ENCODE data around the gene TFIP11.

The TFIP11 gene

DNA sequence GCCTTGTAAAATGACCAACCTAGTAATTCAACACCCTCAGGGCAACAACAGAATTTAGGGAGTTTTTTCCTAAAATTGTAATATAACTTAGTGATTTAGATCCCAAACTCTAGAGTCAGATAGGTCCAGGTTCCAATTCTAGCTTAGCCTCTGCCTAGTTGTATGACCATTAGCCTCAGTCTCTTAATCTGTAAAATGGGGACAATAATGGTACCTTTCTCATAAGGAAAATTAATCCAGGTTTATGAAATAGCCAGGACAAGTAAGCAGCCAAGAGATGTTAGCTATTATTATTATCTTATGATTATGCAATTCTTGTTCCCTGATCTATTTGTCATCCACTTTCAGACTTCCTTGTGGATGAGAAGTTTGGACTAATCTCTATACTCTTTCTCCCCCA, 4.1 kb downstream of the TFIP11 start:
- no peak for DNase-seq (ENCODE audit: extremely low read depth, low read depth)
- TF ChIP-seq, protein P1, sequence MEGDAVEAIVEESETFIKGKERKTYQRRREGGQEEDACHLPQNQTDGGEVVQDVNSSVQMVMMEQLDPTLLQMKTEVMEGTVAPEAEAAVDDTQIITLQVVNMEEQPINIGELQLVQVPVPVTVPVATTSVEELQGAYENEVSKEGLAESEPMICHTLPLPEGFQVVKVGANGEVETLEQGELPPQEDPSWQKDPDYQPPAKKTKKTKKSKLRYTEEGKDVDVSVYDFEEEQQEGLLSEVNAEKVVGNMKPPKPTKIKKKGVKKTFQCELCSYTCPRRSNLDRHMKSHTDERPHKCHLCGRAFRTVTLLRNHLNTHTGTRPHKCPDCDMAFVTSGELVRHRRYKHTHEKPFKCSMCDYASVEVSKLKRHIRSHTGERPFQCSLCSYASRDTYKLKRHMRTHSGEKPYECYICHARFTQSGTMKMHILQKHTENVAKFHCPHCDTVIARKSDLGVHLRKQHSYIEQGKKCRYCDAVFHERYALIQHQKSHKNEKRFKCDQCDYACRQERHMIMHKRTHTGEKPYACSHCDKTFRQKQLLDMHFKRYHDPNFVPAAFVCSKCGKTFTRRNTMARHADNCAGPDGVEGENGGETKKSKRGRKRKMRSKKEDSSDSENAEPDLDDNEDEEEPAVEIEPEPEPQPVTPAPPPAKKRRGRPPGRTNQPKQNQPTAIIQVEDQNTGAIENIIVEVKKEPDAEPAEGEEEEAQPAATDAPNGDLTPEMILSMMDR (IDR thresholded peaks at IDR 0.05; ENCODE audit: low read depth, low read length): no peak

DNA sequence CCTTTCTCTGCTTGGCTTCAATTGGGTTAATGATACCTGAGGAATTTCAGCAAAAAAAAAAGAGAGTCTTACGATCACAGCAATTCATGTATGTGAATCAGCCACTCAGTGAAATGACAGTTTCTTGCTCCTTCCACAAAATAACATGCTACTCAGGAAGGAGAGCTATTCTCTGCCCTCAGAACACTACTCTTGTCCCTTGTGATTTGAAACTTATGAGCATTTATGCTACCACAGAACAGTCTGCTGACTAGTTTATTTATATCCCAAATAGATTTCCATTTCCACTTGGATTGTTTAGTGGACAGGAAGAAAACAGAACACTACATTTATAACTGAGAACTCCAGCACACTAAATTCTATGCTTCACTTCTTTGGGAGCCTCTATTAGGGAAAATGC, 8.5 kb downstream of the TFIP11 start:
- DNase-seq (ENCODE audit: extremely low read depth, low read depth): no peak
- TF ChIP-seq, protein P1 (IDR thresholded peaks at IDR 0.05; ENCODE audit: low read depth, low read length): no peak

DNA sequence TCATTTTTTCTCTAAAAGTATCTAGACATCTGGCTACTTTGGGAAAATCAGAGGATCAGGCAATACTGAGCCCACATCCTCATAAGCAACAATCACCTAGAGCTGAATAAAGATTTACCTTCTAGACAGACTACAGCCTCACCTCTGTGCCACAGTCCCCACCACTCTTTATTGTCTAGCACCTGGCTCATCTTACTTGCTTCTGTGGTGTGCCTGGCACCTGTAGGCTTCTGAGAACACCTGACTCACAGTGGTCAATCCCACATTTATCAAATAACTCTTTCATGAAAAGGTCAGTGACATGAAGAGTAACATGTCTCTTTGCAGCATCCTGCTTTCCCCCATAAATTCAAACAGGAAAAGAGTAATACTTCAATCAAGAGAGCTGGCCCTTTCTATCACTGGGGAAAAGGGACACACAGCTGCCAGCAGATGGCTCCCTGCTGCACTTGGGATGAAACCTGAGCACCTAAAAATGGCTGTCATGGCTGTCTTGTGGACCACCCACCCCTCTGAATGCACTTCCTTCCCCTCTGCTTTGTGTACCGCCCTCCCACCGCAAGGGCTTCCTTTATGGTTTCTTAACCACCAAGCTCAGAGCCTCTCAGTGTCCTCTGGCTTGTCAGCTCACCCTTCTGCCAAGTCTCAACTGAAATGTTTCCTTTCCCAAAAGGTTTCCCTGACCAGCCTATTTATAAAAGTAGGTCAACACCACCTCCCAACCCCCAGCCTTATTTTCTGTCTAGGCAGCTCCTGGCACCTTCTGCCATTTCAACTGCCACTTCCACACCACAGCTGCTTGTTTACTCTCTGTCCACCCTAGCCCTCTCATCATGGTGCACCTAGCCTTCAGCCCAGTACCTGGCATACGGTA, 9.3 kb downstream of the TFIP11 start:
- TF ChIP-seq, protein P1 (IDR thresholded peaks at IDR 0.05; ENCODE audit: low read depth, low read length): peak; percentile 56
- DNase-seq (ENCODE audit: extremely low read depth, low read depth): no peak

DNA sequence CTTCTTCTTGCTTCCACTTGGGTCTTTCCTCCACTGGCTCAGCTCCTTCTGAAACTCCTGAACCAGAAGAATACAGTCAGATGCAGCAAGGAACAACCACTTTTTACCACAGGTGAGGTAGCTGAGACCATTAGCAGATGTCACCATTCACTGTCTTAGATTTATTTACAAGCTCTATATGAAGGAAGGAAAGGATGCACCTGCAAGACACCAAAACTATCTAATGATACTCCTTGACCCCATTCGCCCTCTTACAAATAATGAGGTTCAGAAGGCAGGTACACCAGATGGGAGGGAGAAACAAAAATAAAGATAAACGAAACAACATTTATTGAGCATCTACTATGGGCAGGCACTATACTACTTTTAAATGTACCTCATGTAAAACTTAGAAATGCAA, 10.3 kb downstream of the TFIP11 start:
- DNase-seq (ENCODE audit: extremely low read depth, low read depth): no peak
- TF ChIP-seq, protein P1 (IDR thresholded peaks at IDR 0.05; ENCODE audit: low read depth, low read length): no peak

DNA sequence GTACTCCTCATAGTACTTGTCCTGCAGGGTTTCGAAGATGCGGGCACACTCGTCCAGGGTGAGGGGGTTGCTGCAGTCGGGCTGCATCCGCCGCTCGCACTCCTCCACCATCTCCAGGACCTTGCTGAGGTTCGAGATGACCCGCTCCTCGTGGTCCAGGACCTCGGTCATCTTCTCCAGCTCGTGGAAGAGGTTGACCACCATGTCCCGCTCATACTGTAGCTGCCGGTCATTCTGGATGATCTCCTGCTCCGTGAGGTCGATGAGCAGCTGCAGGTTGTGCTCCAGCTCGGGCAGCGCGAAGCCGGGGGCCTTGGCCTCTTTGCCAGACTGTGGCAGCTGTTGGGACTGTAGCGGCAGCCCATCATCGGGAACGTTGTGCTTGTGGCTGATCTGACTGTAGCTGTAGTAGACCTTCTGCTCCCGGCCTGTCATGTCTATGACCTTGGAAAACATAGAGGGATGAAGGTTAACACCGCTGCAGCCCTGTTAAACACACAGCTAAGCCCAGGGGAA, 13.0 kb downstream of the TFIP11 start:
- TF ChIP-seq, protein P1 (IDR thresholded peaks at IDR 0.05; ENCODE audit: low read depth, low read length): no peak
- no peak for DNase-seq (ENCODE audit: extremely low read depth, low read depth)

DNA sequence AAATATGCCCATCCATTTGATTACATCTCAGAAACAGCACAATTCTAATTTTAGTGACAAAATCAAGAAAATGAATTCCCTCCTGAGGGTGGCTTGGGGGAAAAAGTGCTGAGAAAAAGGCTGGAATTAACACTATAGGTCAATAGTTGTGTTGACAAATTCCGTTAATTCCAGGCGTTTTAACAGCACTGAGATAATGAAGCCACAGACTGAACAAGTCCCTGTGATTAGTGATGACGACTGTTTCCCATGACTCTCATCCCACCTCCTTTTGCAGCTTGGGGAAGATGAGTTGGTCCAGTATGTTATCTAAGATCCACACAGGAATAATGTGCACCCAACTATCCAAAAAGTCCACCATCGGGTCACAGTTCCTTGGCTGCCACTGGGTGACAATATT, 15.8 kb downstream of the TFIP11 start:
- TF ChIP-seq, protein P1 (IDR thresholded peaks at IDR 0.05; ENCODE audit: low read depth, low read length): no peak

DNA sequence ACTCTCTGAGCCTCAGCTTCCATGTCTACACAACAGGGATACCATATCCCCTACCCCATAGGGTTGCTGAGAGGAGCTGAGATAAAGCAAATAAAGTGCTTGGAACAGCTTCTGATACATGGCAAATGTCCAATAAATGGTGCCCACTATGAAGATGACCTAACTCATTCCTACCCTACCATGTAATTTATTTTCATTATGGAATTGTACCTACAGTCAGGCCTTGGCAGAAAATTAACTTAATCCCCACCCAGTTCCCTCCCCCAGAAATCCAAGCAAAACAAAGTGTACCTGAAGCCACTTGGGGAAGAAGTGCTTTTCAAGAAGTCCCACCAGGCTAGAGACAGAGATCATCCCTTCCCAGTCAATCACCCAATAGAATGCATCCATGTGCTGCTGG, 17.8 kb downstream of the TFIP11 start:
- no peak for DNase-seq (ENCODE audit: extremely low read depth, low read depth)
- TF ChIP-seq, protein P1 (IDR thresholded peaks at IDR 0.05; ENCODE audit: low read depth, low read length): no peak

More for the DNA sequence above, 15.8 kb downstream of the TFIP11 start:
- DNase-seq (ENCODE audit: extremely low read depth, low read depth): no peak

Data from AG09319 (cell line).